HG03159 (cell line): ENCODE results near the gene STAB1.
"Not testable (repeated sequence)": the region's sequence is repeated elsewhere in the genome, so short reads cannot be mapped to it uniquely, and the experiment has no call there.

Experiments
- ATAC-seq: cut with Tn5 transposase; IDR thresholded peaks from one replicate; pipeline ENCODE4 v1.9.1; 2021; ENCODE audit warnings: mild to moderate bottlenecking, moderate library complexity; ENCODE audit not compliant: unreplicated experiment

Gene STAB1

DNA sequence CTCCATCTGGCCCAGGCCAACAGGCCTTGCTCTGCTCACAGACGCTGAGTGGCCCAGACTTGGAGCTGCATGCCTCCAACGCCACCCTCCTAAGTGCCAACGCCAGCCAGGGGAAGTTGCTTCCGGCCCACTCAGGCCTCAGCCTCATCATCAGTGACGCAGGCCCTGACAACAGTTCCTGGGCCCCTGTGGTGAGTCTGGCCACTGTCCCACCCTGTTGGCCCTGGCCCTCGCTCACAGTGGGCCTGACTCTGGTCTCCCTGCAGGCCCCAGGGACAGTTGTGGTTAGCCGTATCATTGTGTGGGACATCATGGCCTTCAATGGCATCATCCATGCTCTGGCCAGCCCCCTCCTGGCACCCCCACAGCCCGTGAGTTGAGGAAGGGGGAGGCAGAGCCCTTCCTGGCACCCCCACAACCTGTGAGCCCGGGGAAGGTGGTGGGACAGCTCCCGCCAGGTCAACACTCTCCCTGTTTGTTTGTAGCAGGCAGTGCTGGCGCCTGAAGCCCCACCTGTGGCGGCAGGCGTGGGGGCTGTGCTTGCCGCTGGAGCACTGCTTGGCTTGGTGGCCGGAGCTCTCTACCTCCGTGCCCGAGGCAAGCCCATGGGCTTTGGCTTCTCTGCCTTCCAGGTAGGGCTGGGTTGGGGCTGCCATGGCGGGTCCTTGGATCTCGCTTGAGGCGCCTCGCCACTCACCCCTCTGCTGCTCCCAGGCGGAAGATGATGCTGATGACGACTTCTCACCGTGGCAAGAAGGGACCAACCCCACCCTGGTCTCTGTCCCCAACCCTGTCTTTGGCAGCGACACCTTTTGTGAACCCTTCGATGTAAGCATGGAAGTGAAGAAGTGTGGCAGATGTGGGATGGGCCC is 28.5 kb downstream of the STAB1 start:
- no peak for ATAC-seq

DNA sequence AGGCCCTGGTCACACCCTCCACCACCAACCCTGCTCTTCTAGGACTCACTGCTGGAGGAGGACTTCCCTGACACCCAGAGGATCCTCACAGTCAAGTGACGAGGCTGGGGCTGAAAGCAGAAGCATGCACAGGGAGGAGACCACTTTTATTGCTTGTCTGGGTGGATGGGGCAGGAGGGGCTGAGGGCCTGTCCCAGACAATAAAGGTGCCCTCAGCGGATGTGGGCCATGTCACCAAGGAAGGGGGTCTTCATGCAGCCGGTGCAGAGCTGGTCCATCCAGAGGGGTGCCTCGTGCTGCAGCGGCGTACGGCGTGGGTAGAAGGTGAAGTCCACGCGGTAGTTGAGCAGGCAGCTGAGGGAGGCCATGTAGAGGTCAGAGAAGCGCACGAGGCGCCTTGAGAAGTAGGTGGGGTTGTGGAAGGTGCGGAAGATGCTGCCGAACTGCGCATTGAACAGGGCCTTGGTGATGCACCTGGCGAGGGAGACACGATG is 29.2 kb downstream of the STAB1 start:
- no peak for ATAC-seq

DNA sequence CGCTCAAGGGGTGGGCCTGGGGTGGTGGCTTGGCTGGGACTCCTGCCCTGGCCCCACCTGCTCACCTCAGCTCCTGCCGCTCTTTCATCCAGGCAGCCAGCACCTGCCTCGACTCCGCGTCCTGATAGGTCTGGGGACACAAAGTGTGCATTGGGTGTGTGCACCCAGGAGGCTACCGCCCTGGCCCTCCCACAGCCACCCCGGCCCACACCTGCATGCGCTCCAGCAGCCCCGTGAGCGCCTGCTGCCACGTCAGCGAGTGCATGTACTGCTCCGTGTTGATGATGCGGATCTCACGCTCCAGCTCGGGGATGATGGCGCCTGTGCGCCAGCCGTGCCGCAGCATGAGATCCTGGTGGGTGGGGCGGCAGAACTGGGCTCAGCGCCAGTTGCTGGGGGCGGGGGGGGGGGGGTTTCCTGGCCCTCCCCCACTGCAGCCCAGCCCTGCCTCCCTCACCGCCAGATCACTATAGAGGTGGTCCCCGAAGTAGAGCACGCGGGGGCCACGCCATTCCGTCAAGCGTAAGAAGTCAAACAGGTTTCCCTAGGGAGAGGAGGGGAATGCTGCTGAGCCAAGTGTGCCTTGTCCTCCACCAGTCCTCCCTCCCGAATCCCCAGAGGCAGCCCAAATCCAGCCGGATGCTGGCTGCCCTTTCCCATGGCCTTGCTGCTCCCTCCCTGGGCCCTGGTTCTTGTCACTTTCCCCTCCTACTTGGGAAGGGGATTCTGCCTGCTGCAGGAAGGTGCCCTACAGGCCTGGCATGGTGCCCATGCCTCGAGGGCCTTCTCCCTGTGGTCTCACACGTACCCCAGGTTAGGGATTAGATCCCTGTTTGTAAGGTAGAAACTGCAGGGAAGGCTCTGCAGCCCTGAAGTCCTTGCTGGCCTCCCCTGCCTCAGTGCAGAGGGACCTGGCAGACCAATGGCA is 29.9 kb downstream of the STAB1 start:
- ATAC-seq = no peak

DNA sequence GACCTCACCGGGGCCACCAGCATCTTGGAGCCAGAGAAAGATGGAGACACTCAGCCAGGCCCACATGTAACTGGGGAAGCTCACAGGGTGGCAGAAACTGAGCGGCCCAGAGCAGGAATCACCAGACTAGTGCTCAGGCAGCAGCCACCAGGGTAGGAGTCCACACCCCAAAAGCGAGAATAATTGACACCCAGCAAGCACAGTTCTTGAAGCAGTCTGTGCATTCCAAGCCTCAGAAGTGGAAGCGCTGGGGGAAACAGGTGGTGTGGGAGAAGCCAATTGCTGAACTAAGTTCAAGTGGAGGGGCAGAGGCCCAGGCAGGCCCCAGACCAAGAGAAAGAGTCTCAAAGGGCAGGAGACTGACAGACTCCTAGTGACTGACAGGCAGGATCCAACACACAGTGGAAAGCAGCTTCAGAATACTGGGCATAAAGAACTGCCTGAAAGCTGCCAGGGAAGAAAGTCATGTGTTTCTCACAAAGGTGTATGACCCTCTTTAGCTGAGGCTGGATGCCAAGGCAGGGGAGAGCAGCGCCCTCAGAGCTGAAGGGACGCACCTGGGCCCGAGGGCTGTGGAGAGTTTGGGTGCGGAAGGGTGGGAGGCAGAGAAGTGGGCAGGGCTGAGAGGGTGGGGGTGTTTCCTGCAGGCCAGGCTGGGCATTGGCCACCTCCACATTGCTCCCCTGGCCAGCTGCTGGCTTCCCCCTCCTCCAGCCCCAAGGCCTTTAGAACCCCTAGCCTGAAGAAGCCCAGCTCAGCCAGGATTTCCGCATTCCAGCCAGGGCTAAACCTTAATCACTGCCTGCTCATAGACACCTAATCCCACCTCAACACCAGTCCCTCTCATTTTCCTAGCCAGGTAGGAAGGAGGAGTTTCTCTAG is 30.8 kb downstream of the STAB1 start:
- ATAC-seq = no peak

DNA sequence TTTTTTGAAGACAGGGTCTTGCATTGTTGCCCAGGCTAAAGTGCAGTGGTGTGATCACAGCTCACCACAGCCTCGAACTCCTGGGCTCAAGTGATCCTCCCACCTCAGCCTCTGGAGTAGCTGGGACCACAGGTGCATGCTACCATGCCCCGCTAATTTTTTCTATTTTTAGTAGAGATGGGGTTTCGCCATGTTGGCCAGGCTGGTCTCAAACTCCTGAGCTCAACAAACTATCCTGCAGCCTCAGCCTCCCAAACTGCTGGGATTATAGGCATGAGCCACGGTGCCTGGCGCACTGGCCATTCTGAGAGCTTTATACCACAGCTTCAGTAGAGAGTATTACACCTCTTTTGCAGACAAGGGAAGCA is 31.5 kb downstream of the STAB1 start:
- not testable (repeated sequence) for ATAC-seq

DNA sequence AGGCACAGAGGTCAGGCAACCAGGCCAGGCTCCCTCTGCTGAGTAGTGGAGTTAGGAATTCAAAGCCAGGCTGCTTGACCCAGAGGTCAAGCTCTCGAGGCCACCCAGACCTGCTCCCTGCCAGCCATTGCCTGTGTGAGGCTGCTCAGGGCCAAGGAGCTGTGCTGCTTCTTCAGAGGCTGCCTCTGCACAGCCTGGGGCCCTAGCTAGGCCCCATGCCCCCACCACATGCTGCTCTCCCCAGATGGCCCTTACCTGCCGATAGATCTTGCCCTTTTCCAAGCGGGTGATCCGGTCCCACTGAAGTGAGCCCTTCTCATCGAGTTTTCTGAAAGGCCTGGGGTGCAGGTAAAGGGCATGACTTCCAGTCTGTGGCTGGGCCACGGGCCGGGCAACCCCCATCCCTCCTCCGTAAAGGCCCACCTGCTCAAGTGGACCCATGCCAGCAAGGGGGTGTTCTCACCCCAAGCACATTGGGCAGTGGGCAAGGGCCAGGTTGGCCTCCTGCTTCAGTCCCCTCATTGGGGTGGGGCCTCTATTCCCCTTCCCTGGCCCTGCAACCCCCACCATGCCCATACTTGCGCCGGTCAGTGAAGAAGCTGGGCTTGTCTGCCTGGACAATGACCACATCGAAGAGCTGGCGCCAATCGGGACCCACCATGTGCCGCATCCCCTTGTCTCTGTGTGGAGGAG is 32.0 kb downstream of the STAB1 start:
- ATAC-seq = no peak

DNA sequence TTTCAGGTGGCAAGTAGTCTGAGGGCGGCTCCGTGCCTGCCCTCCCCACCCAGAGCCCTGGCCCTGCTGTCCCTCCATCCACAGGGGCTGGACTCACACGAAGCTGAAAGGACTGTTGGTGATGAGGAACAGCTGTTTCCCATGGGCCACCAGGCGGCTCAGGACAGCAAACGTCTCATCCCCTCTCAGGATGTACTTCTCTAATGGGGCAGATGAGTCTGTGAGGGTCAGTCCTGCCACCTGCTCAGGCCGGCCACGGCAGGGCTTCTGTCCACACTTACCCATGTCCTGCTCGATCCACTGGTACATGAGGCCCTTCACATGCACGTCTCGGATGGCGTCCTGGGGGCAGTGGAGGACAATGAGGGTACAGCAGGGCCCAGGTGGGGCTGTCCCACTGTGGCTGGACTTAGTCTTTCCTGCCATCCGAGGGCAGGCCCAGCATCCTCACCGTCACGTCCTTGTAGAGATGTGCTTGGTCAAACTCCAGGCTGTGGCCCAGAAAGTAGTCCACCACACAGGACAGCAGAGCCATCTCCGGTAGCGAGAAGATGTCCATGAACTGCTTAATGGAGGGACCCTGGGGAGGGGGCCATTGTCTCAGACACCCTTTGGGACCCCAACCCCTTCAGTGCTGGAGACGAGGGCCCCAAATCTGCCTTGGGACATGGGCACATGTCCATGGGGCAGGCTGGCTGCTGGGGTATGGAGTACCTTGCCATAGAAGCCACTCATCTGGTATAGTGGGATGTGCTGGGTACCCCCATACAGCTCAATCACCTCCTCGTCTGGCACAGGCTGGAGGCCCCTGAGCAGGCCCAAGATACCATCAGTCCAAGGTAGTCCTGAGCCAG is 32.8 kb downstream of the STAB1 start:
- no peak for ATAC-seq

DNA sequence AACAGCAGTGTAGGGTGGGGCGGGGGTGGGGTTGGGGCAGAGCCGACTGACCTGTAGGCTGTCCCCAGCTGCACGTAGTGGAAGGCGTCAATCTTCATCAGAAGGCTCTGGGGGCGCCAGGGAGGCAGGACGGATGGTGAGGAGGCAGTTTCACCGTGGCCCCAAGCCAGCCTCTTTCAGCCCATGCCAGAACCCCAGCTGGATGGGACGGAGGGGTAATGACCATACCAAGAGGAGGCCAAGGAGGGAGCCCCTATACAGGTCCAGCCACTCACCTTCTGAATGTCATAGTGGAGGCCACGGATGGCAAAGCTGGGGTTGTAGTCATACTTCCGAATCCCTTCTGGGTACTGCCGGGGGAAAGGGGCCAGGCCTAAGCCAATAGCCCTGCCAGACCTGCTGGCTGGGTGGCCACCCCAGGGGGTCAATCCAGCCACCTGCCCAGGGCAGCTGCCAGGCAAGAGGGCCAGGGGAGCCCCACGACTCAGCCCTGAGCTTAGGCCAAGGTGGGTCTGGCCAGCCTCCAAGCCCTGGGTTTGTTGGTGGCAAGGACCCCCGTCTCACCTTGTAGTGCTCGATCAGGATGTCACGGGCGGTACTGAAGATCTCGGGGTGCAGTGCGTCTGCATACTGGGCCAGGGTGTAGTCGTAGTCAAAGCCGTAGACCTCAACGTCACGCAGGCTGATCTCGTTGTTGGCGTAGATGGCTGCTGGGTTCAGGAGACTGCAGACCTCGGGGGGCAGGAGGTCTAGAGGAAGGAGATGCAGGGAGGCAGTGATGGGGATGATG is 33.6 kb downstream of the STAB1 start:
- no peak for ATAC-seq

DNA sequence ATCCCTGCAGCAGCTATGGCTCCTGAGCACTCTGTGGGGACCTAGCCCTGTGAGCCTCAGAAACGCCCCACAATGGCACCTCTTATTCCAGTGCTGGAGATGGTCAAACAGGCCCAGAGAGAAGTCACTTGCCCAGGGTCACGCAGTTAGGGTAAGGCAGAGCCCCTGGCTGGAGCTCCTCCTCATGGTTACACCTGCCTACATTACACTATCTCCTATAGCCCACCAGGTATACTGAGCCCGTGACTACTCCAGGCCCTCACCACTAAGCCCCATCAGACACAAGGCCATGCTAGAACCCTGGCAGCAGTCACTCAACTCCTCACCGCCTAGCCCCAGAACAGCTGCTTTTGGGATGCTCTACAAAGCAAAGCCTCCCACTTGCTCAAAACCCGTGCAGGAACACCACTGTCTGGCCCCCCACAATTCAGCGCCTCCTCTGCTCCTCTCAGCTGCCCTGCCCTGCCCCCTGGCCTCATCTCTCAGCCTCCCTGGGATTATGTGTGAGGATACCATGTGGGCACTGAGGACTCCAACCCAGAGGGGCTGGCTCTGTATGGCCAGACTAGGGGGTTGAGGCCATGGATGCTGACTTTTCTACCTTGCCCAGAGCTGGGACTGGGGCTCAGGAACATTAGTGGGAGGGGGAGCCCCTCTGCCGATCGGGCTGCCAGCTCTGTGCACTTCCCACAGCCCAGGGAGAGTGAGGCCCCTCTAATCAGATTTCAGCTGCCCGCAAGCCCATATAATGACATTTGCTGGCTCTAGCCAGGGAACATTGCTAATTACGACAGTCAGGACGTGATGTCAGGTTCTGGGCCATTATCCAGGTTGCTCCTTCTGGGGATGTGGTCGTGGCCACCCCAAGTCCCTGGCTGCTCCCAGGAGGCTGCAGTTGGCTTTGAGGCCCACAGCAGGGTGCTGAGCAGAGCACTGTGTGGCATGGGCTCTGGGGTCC is 34.5 kb downstream of the STAB1 start:
- ATAC-seq = no peak

DNA sequence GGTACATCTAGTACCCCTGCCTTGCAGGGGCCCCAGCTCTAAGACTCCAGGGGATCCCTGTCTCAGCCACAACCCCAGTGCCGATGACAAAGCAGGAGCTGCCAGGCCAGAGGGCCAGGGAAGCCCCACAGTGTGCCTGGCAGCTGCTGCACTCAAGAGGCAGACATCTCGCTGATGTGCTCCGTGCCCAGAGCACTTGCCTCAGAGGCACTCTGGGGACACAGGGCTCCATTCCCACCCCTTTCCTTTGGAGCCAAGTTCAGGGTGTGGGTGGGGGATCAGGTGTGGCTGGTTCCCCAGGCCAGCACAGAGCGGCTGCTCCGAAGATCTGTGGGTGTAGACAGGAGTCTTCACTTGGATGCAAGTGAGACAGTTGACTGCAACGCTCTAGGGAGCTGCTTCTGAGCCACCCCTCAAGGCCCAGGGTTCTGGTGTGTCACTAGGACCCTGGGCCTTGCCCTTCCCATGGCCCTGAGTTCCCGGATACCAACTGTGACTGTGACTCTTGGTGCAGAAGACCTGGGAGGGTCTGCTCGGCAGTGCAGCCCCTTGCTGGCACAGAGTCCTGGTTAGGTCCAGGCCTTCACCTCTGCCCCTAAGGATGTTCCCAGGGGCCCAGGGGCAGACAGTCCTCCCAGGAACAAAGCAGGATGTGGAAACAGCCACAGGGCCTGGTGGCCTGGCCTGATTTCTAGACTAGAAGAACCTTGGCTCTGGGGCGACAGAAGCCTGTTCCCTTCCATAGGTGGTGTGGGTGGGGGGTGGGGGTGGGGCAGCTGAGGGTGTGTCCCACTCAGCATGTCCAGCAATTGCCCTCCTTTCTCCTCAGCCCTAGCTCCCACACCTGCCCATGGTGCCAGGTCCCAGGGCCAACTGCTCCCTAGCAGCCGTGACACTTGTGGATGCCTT is 36.0 kb downstream of the STAB1 start:
- ATAC-seq = no peak

DNA sequence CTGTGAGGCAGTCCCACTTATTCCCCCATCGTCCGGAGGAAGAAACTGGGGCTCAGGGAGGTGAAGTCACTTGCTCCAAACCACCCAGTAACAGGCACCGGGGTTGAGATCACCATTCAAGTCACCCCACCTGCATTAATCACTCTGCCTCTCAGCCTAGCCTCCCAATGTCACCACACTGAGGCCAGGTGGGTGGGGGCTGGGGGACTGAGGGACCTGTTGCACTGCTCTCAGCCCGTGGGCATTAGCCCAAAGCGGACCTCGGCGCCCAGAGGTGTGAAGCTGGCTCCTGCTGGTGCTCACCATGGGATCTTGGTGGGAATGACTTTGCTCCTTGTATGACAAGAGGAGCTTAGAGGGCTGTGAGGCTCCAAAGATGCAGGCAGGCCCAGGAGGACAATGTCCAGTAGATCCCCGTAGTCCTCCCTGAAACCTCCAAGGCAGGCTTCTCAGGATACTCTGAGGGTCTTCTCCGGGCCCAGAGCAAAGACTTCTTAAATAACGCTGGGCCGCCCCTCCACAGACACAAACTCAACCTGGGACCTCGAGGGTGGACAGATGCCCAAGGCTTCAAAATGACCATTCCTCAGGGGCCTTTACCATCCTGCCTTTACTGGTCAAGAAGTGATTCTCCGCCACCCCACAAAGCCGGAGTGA is 36.9 kb downstream of the STAB1 start:
- no peak for ATAC-seq

DNA sequence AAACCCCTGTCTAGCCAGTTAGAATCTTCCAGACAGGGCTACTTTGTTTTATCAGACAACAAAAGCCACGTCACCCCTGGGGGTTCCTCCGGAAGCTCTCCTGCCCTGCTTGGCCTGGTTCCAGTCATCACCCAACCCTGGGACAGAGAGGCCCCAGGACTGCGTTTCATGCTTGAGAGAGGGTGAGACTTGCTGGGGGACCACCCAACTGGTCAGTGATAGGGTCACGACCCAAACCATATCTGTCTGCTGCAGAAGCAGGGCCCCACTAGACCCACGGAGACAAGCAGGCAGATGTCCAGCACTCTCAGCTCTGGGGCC is 37.3 kb downstream of the STAB1 start:
- no peak for ATAC-seq

DNA sequence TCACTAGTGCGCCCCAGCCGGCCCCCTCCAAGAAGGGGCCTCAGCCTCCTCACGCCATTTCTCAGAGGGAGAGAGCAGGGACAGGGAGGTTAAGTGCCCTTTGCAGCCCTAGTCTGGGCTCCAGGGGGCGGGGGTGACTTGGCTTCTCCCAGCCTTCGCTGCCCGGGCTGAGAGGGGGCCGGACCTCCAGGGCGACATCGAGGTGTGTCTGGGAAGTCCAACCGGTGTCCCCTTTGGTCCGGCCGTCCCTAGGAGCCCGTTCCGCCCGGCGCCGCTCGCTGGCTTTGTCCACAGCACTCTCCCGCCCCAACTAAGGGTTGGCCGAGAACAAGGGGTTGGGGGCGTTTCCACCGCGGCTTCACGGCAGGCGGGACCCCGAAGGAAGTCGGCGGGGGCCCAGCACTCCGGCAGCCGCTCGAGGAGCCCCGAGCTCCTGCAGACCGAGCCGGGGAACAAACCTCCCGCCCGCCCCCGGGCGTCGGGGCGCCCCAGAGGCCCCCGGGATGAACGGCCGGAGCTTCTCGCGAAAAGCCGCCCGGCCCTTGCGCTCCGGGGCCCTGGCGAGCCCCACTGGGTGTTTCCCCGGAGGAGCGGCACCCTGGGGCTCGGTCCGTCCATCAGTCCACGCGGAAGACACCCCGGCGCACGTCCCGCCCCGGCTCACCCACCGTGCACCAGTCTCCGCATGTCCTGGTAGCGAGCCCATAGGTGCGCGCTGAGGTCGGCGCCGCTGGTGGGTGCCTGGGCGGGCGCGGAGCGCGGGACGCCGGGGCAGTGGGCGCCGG is 37.9 kb downstream of the STAB1 start:
- no peak for ATAC-seq

DNA sequence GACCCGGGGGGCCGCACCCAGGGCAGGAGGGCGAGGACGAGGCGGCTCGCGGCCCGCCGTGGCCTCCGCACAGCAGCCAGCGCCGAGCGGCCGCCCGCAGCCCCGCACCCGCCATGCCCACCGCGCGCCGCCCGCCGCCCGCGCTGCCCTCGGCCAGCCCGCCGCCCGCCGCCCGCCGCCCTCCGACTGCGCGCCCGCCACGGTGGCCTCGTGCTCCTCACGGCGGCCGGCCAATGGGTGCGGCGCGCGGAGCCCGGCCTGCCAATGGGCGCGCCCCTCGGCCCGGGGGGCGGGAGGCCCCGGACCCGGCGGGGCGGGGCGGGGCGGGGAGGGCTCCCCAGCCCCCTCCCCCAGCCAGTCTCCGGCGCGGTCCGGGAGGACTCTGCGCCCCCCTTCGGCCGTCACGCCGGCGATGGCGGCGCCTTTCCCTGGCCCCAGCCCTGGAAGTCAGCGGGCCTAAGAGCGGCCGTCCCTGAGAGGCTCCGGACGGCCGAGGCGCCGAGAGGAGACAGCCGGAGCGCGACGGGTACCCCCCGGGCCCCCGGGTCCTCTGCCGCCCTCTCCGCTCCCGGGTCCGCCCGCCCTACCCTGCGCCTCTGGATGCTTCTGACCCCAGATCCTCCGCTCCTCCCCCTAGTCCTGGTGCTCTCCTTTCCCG is 38.6 kb downstream of the STAB1 start, which contains the start of gene NT5DC2:
TSS of gene NT5DC2 (minus strand) at position 235 of the 658 bp plus-strand sequence. CDS start at position 115, 120 bp downstream.
- ATAC-seq = peak; percentile 37
